SU-DHL-6 (cell line): ENCODE data around the gene SMAD1.

Experiments used
- H2AFZ ChIP-seq: fragments of 200-600 bp; sonication (generic); 2 replicates; pipeline ENCODE4 v1.6.1; 2014; ENCODE audit warnings: low read depth, mild to moderate bottlenecking, moderate library complexity, mixed read lengths, antibody characterized with exemption, low read length; ENCODE audit not compliant: severe bottlenecking
- H3F3A ChIP-seq: fragments of 200-600 bp; shearing (Covaris generic); 2 replicates; pipeline ENCODE4 v1.6.0; 2016; ENCODE audit warnings: antibody characterized with exemption, mild to moderate bottlenecking; ENCODE audit not compliant: insufficient read depth
- H3K27ac ChIP-seq: fragments of 200-600 bp; sonication (generic); 2 replicates; pipeline ENCODE4 v1.5.1; 2016; ENCODE audit warnings: low read depth, mild to moderate bottlenecking, low read length, moderate library complexity, mixed read lengths
- H3K27me3 ChIP-seq: fragments of 200-600 bp; sonication (generic), shearing (Covaris generic); 2 replicates; pipeline ENCODE4 v1.6.0; 2014; ENCODE audit warnings: mild to moderate bottlenecking, low read length
- H3K36me3 ChIP-seq: fragments of 200-600 bp; sonication (generic); 2 replicates; pipeline ENCODE4 v1.6.1; 2014; ENCODE audit warnings: mild to moderate bottlenecking, low read length, mixed read lengths
- H3K4me2 ChIP-seq: fragments of 300-600, 200-600 bp; shearing (Covaris generic), sonication (generic); 2 replicates; pipeline ENCODE4 v1.6.0; 2014; ENCODE audit warnings: low read length, low read depth, mild to moderate bottlenecking; ENCODE audit not compliant: poor library complexity, severe bottlenecking
- H3K4me3 ChIP-seq: fragments of 200-600 bp; sonication (generic); 2 replicates; pipeline ENCODE4 v1.5.1; 2014; ENCODE audit warnings: antibody characterized with exemption, low read length, mild to moderate bottlenecking, mixed read lengths; ENCODE audit not compliant: insufficient read depth, poor library complexity, severe bottlenecking
- H3K79me2 ChIP-seq: fragments of 200-600 bp; sonication (generic); 2 replicates; pipeline ENCODE4 v1.6.1; 2014; ENCODE audit warnings: mild to moderate bottlenecking, low read length, moderate library complexity; ENCODE audit not compliant: insufficient read depth
- H3K9ac ChIP-seq: fragments of 200-600 bp; sonication (generic); 2 replicates; pipeline ENCODE4 v1.7.0; 2014; ENCODE audit warnings: mild to moderate bottlenecking, low read length
- H3K9me2 ChIP-seq: fragments of 200-600 bp; sonication (generic); replicated peaks from 2 replicates; pipeline ENCODE4 v1.6.1; 2014; ENCODE audit warnings: low read length; ENCODE audit not compliant: insufficient read depth
- H3K9me3 ChIP-seq: fragments of 200-600 bp; sonication (generic); 2 replicates; pipeline ENCODE4 v1.6.1; 2014; ENCODE audit warnings: low read length, mixed read lengths; ENCODE audit not compliant: insufficient read depth
- H4K20me1 ChIP-seq: fragments of 200-600 bp; sonication (generic); 2 replicates; pipeline ENCODE4 v1.6.1; 2014; ENCODE audit warnings: low read depth, mild to moderate bottlenecking, antibody characterized with exemption, low read length, moderate library complexity, mixed read lengths
- CTCF ChIP-seq: fragments of 200-600 bp; sonication (generic); IDR thresholded peaks from one replicate; pipeline ENCODE4 v1.5.1; 2017; ENCODE audit warnings: antibody characterized with exemption, mild to moderate bottlenecking, low read length, moderate library complexity; ENCODE audit not compliant: insufficient read depth, poor library complexity, severe bottlenecking
- EZH2phosphoT487 ChIP-seq: fragments of 200-600 bp; sonication (generic), shearing (Covaris generic); conservative IDR thresholded peaks from 2 replicates; pipeline ENCODE4 v1.6.1; 2018; ENCODE audit warnings: mild to moderate bottlenecking, antibody characterized with exemption, low read length, moderate library complexity, mixed read lengths

The SMAD1 gene

GRCh38 chr4:145502809-145503208 lies 21.2 kb downstream of the SMAD1 start:
- no peak overlapping the region for H2AFZ ChIP-seq
- 0 out of 2 replicates have a peak overlapping the region, but pooled peaks have one; percentile 4 for H3K27ac ChIP-seq
- H3K9me3 ChIP-seq, result no peaks in the 10 kb centered on the region
- no peaks in the 10 kb centered on the region for H3K9me2 ChIP-seq
- no peaks in the 10 kb centered on the region for H3K79me2 ChIP-seq
- H3K4me3 ChIP-seq, result no peak overlapping the region
- TF ChIP-seq CTCF, result no peak
- no peak for TF ChIP-seq EZH2phosphoT487
- no peaks in the 10 kb centered on the region for H3F3A ChIP-seq
- no peaks in the 10 kb centered on the region for H3K36me3 ChIP-seq
- no peaks in the 10 kb centered on the region for H3K27me3 ChIP-seq
- peak overlapping the region; percentile 53 for H3K4me2 ChIP-seq
- H4K20me1 ChIP-seq, result no peaks in the 10 kb centered on the region
- no peak overlapping the region for H3K9ac ChIP-seq

- H3K9ac ChIP-seq, result no peak overlapping the region
Observed at GRCh38 chr4:145503486-145504072, 21.9 kb downstream of the SMAD1 start.

GRCh38 chr4:145505995-145506394 lies 24.3 kb downstream of the SMAD1 start:
- H3K27ac ChIP-seq, result no peak overlapping the region
- H3K36me3 ChIP-seq, result no peaks in the 10 kb centered on the region
- no peaks in the 10 kb centered on the region for H4K20me1 ChIP-seq
- H3K27me3 ChIP-seq, result no peaks in the 10 kb centered on the region
- no peak overlapping the region for H3K4me3 ChIP-seq
- H3K4me2 ChIP-seq, result no peak overlapping the region
- no peaks in the 10 kb centered on the region for H3K9me3 ChIP-seq
- TF ChIP-seq EZH2phosphoT487, result no peak
- no peak for TF ChIP-seq CTCF
- H3K9me2 ChIP-seq, result no peaks in the 10 kb centered on the region
- H3K79me2 ChIP-seq, result no peaks in the 10 kb centered on the region
- no peak overlapping the region for H2AFZ ChIP-seq
- no peaks in the 10 kb centered on the region for H3F3A ChIP-seq
- H3K9ac ChIP-seq, result no peak overlapping the region

More at GRCh38 chr4:145503486-145504072, 21.9 kb downstream of the SMAD1 start:
- H3K9me2 ChIP-seq, result no peaks in the 10 kb centered on the region
- no peak overlapping the region for H3K27ac ChIP-seq
- H3K36me3 ChIP-seq, result no peaks in the 10 kb centered on the region
- H2AFZ ChIP-seq, result no peak overlapping the region
- H3K27me3 ChIP-seq, result no peaks in the 10 kb centered on the region
- H4K20me1 ChIP-seq, result no peaks in the 10 kb centered on the region
- peak overlapping the region; percentile 53 for H3K4me2 ChIP-seq
- H3F3A ChIP-seq, result no peaks in the 10 kb centered on the region
- no peaks in the 10 kb centered on the region for H3K9me3 ChIP-seq
- TF ChIP-seq CTCF (no peak), EZH2phosphoT487 (no peak)
- no peaks in the 10 kb centered on the region for H3K79me2 ChIP-seq
- no peak overlapping the region for H3K4me3 ChIP-seq
